Stimulated activated CD8-positive, alpha-beta memory T cell treated with anti-CD3 and anti-CD28 coated beads, Interleukin-12 subunit alpha, Interleukin-12 subunit beta, amount 100 ng/mL, for 24 hours (primary cell): ENCODE data around the gene SLC39A2.

Source experiments
- DNase-seq: peaks from one replicate; pipeline ENCODE4 v3.0.0-alpha.2; 2020; ENCODE audit errors: extremely low read depth

SLC39A2 gene

DNA sequence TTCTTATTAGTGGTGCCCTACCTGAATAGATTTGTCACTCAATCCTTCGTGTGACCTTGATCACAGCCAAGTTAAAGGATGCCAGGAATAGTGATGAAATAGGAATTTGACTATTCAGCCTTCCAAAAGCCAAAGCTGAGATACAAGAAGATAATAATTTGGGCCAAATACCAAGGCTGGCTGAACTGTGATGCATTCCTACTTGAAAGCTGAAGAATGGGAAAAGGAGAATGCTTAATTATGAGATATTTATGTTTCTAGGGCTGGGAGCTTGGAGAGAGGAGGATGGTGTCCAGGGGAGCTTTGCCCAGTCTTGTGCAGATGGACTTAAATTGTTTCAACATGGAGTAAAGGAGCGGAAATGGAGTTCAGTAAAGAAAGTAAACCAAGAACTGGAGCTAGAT, 48.3 kb downstream of the SLC39A2 start:
- no peak for DNase-seq

GRCh38 chr14:21048638-21049037, 49.5 kb downstream of the SLC39A2 start:
- DNase-seq: no peak

DNA sequence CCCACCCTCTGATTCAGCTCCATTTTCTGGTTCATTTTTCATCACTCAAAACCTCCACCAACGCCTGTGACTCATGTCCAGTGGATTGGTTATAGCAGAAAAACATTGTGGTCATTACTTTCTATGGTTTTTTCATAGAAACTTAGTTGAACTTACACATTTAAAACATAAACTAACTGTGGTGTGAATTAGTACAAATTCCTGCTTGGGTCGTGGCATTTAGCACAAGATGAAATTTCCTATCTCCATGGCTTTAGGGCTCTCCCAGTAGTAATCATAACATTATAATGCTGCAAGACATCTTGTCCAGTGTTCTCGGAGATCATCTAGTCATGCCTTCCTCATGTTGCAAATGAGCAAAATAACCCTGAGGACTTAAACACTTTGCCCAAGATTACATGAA, 50.2 kb downstream of the SLC39A2 start:
- DNase-seq: no peak

DNA sequence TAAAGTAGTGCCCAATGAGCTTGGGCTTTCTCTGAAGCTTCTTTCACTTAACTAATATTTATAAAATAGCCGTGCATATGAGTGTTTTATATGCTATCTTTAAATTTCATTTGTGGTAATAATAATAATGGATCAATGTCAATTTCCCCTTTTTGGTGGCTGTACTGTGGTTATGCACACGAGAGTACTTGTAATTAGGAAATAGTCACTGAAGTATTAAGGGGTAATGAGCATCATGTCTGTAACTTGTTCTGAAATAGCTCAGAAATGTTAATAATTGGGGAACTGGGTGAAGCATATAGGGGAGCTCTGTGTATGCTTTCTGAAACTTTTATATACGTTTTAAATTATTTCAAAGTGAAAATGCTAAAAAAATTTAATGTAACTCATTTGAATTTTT, 51.5 kb downstream of the SLC39A2 start:
- no peak for DNase-seq
